RPMI8226 (cell line): ENCODE results near the gene ENDOV.
A peak's percentile ranks its signal among the peaks of the same experiment; 100 is the strongest.

Experiments
- DNase-seq: peaks from one replicate; pipeline ENCODE4 v3.0.0-alpha.2; 2015

Gene ENDOV

DNA sequence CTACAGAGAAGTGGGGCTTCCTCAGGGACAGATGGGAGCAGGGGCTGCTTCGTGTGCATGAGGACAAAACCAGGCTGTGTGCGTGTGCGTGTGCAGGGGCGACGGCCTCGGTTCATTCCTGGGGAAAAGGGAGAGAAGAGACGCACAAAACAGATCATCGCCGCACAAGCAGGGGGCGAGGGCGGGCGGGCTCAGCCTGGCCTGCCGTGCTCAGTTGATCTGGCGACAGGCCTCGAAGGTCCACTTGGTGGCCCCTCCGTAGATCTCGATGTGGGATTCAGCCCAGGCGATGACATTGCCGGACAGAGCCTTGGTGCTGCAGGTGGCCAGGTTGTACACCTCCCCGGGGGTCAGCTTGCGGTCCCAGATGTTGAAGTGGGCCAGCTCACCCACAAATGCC lies 55.6 kb downstream of the ENDOV start:
- no peak for DNase-seq

DNA sequence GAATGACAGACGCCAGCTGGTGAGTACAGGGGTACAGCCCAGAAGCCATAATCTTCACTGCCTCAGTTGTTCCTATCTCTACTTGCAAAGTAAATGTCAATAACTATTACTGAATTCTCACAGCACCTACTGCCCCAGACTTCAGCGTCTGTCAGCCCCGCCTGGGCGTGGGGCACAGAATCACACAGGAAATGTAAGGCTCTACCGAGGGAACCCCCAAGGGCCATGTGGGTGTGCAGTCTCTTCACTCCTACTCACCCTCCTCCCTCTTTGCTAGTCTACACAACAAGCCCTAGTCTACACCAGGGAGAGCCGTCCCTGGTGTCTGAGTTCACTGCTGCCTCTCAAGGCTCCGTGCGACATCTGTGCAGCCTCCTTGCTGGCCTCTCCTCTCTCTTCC lies 57.0 kb downstream of the ENDOV start:
- no peak for DNase-seq

DNA sequence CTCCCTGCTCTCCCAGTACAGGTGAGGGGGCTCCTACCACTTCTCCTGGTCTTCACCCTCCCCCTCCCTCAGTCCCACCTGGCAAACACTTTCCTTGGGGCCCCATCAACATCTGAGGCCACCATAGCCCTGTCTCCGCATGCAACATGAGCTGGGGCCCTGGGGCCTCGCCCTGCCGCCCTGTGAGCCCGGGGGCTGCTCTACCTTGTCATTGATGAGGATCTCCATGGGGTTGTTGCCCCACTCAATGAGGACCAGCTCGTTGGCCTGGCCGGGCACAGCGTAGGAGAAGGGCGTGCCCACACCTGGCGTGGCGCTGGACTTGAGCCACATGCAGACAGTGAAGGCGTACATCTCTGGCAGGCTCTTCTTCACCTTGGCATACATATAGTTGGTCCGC lies 58.0 kb downstream of the ENDOV start:
- no peak for DNase-seq

DNA sequence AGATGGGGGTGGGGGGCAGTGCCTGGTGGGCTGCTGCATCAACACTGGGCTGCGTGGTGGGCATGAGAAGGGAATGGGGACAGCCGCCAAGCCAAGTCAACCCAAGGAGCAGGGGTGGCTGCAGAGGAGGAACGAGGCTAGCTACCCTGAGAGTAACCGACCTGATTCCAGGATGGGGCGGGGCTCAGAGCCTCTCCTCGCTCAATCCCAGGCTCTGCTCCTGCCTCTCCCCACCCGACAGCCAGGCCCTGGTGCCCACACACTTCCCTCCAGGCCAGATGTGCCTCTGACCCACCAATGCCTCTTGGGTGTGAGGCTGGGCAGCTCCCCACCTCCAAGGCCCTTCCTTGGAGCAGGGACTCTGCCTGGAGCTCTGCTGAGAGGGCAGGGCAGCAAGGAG lies 58.7 kb downstream of the ENDOV start:
- DNase-seq, result no peak

DNA sequence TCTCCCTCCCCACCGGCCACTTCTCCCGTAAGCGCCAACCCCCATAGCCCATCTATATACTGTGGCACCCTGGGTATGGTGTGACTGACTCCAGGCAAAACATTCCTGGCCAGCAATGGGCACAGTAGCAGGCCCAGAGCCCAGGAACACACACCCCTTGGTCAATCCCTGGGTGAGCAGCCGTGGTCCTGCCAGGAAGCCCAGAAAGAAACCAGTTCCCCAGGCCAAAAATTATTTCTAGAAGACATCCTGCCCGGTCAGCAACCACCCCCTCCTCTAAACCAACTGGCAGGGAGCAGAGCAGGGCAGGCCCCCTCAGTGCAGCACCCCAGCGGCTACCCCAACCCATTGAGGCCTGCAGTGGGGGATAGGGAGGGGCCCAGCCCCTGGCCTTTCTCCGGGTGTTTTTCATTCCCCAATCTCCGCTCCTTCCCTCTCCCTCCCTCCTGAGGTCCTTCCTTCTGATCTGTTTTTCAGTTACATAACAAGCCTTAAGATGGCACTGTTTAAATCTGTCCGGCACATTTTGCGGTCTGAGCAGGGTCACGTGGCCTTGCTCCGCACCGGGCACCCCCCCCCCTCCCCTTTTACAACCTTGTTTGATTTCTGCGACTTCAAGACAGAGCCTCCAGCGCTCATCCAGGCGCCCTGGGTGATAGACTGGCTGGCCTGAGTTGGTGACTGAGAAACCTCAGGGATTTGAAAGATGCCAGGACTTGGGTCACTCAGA lies 59.4 kb downstream of the ENDOV start:
- peak; percentile 83 for DNase-seq

DNA sequence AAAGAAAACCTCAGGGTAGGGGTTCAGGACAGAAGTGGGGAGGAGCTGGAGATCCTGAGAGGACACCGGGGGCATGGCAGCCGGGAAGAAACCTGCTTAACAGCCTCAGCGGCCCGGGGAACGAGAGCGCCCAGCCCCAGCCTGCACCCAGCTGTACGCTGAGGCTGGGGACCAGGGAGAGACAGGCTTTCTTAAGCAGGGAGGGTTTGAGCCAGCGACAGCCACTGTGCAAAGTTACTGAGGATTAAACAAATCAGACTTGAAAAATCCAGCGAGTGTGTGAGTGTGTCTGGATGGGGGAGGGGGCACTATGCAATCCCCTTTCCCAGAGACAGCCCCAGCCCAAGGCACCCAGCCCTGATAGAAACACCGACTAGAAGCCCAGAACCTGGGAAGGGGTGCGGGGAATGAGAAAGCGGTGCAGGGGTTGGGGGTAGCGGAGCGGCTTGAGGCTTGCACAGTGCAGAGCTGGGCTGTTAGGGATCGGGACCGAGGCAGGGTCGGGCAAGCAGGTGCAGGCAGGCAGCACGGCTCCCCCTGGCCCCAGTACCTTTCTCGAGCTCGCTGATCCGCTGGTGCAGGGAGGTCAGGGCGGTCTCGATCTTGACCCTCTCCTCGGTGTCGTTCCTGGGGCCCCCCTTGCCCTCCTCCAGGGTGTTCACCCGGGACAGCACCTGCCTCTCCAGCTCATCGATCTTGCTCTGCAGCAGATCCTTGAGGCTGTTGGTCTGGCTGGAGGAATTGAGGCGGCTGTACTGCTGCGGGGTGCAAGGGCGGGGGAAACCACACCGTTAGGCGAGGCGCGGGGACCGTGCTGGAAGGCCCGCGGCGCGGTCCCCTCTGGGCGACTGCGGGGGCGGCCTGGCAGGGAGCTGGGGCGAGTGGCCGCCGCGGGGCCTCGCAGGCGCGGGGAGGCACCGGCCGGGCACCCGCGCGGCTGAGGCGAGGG lies 60.3 kb downstream of the ENDOV start:
- DNase-seq, result peak; percentile 38

DNA sequence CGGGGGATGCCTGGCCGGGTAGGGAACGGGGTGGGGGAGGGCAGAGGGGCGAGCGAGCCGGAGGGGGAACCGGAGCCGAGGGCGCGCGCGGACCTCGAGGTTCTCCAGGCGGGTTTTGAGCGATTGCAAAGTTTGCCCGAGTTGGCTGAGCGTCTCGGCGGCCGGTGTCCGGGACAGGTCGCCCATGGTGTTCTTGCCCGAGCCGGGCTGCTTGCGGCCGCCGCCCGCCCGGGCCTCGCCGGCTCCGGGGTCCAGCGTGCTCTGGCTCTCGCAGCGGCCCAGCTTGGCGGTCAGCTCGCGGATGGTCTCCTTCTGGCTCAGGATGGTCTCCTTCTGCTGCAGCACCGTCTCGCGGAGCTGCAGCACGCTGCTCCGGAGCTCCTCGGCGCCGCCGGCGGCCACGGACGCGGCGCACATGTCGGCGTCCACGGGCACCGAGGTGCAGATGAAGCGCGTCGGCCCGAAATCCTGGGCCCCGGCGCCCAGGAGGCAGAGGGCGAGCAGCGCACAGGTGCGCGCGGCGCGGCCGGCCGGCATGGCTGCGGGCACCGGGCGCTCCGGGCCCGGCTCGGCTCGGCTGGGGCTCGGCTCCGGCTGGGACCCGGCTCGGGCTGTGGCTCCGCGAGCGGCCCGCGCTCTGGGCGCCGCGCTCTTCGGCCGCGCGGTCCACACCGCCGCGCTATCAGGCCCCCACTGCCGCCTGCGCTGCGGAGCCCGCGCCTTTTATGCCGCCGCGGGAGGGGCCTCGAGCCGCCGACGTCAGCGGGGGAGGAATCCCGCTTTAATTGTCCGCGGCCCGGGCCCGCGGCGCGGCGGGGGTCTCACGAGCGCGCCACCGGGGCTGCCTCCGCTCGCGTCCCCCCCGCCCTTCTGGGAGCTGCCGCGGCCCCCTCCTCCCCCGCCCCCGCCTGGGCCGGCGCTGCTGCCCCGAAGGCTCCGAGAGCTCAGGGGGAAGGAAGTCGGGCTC lies 61.2 kb downstream of the ENDOV start, which contains the start of gene NPTX1:
Gene NPTX1, minus strand, starts transcription at position 698 of the 967 bp plus-strand sequence. Its CDS starts 161 bp downstream, at position 537.
- DNase-seq, result no peak

DNA sequence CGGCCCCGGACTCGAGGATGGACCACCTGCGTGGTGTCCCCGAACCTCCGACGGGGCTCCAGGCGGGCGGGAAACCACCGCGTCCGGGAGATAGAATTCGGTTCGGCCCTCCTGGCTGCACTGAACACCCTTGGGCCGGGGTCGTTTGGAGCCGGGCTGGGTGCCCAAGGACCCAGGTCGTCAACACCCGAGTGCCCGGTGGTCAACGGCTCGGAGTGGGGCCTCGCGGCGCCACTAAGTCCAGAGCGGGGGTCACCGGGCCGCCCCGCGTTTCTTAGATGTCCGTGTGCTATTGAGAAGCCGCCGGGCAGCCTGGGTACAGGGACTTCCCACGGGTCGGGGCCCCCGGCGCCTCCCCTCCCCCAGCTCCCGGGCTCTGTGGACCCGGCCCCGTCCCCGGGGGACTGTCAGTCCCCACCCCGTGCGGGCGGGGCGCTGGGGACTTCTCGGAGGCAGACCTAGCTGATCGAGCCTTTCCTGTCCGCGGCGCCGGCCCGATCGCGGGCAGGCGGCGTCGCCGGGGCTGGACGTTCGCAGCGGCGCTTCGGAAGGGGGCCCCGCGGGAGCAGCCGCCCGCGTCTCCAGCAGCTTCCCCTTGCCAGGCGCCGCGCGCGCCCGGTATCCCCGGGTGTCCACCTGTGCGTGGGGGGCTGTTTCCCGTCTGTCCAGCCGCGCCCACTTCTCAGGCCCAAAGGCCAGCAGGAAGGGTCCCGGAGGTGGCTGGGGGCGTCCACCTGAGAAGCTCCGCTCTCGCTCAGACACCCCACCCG lies 62.1 kb downstream of the ENDOV start:
- no peak for DNase-seq

DNA sequence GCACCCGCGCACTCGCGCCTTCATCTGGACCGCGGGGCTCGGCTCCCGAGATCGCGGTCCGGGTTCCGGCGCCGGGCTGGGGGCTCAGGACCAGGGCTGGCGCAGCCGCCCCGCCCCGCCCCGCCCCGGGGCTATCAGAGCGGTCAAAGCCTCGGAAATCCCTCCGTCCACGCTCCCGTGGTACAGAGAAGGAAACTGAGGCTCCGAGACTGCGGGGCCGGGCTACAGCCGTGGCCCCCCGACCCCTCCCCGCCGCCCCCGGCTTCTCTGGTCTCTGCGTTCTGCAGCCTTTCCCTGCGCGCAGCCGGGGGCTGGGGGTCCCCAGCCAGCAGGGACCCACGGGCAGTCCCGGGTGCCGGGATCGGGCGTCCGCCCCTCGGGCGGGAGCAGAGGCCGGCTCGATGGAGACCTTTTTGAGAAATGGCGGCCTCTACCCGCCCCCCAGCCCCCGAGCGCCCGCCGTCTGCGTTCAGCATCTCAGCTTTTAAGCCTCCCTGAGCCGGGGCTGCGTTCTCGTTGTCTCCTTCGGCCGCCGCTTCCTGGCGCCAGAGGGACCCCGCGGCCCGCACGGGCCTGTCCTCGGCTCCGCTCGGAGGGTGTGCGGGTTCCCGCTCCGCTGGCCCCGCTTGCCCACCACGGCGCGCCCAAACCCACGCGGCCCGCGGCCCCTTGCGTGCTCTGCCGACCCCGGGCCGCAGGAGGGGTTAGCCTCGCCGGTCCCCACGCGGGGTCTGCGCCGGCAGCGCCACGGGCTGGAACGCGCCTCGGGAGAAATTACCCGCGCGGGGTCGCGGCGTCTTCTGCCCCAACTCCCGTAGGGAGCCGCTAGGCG lies 62.9 kb downstream of the ENDOV start:
- DNase-seq, result no peak

DNA sequence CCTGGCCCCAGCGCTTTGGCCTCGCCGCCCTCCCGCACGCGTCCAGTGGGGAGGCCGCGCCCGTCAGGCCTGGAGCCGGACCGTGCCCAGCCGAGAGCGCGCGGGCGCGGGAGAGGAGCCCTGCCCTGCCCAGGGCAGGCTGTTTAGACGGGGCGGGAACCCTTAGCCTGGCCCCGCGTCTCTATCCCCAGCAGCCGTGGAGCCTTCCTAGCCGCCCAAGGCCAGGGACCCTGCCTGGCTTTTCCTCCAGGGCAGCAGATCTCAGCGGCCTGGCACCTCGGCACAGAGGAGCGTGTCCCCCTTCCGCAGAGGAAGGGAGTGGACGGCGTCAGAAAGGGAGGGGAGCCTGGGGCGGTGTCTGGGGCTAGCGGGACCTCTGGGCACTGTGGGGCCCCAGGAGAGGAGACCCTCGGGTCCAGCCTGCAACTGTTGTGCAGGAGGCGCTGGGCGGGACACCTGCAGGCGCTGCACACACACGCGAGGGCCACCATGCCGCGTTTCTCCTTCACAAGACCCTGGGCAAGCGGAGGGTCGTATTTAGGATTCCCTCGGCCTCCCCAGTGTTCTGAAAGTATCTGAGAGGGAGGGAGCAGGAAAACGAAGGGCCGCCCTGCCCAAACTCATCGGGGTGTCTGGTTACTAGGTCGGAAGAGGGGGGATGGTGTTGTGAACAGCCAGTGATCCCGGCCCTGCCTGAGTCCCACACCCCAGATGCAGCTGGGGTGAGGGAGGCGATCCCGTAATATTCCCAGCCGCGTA lies 63.7 kb downstream of the ENDOV start:
- no peak for DNase-seq

DNA sequence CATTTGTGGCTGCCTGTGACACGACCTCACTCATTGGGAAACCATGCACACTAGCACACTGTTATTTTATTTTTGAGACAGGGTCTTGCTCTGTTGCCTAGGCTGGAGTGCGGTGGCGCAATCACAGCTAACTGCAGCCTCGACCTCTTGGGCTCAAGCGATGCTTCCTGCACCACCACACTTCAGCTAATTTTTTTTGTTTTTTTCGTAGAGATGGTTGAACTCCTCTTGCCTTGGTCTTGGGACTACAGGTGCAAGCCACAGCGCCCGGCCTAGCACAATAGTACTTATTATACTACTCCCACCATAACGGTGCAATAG lies 64.2 kb downstream of the ENDOV start:
- no peak for DNase-seq

DNA sequence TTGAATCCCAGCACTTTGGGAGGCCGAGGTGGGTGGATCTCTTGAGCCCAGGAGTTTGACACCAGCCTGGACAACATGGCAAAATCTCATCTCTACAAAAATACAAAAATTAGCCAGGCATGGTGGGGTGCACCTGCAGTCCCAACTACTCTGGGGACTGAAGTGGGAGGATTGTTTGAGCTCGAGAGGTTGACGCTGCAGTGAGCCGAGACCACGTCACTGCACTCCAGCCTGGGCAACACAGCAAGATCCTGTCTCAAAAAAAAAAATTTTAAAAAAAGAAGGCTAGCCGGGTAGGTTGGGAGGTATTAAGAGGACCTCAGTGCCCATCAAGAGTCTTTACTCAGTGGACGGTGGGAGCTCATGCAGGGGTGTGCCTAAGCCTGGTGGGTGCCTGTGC lies 65.3 kb downstream of the ENDOV start:
- DNase-seq, result no peak

DNA sequence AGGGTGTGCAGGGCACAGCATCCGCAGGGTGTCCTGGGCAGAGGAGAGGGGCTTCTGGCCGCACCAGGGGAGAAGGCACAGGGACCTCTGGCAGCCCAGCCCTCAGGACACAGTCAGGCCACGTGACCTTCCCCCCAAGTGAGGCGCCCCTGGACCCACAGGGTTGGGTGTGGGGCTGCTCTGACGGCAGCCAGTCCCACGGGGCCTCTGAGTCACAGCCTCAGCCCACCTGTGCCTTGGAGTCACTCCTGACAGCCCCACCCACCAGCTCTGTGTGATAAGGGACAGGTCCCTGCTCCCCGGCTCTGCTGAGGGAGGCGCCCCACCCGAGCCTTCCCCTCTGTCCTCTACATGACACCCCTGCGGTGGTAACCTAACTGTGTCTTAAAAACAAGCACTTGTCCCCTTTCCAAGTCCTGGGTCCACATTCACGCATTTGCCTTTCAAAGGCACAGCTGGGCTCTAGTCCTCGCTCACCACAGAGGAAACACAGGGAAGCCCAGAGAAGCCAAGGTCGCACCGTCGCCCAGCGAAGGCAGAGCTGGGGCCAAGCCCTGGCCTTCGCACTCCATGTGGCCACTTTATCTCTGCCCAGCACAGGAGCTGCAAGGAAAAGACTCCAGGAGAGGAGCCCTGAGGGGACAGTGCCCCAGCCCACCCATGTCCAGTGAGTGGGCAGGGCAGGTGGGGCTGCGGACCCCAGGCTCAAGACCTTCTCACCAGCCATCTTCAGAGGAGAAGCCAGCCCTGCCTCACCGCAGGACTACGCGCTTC lies 66.5 kb downstream of the ENDOV start:
- DNase-seq, result no peak

DNA sequence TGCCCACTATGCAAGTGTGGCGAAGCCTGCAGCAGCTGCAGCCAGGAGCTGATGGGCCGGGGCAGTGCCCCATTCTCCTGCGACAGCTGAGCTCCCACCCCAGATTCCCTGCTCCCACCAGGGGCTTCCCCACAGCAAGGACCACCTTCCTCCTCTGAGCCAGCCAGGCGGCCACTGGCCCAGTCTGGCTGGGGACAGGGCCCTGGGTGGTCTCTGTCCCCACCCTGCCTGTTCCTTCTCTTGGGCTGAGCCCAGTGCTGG lies 67.0 kb downstream of the ENDOV start:
- no peak for DNase-seq

DNA sequence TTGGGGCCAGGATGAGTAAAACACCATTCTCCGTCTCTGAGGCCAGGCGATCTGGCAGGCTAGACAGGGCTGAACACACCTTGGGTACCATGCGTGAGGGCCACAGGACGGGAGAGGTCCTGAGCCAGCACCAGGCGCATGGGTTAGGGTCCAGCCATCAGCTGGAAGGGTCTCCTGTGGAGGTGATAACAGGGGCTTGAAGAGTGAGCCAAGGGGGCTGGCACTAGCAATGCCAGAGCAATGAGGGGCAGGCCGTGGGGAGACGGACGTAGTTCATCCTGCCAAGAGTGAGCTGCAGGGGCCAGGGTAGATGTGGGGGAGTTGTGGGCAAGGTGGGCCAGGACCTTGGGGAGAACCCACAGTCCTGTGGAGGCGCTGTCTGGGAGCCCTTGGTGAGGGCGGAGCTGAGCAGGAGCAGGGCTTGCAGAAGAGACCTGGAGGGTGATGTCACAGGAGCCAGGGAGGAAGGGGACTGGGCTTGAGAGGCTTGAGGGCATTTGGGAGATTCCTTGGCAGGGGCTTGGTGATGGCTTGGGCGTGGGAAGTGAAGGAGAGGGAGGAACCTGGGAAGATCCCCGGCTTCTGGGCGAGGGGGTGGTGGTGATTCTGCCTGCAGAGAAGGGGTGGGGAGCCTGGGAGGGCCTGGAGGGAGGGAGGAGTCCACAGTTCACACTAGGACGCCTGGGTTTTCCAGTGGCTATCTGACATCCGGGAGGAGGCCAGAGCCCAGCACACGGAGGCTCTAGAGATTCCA lies 67.8 kb downstream of the ENDOV start:
- no peak for DNase-seq

DNA sequence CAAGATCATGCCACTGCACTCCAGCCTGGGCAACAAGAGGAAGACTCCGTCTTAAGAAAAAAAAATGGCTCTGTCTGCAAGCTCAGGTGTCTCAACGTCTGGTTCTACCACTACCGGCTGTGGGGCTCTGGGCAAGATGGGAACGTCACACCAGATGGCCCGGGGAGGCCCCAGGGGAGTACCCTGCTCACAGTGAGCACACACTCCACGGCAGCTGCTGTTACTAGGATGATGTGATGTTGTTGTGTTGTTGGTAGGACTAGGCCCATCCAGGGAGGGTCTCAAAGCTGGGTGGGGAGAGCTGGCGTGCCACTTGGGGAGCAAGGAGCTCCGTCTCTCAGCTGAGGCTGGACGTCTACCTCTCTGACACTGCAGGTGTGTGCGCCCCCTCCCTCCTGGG lies 70.9 kb downstream of the ENDOV start:
- no peak for DNase-seq

DNA sequence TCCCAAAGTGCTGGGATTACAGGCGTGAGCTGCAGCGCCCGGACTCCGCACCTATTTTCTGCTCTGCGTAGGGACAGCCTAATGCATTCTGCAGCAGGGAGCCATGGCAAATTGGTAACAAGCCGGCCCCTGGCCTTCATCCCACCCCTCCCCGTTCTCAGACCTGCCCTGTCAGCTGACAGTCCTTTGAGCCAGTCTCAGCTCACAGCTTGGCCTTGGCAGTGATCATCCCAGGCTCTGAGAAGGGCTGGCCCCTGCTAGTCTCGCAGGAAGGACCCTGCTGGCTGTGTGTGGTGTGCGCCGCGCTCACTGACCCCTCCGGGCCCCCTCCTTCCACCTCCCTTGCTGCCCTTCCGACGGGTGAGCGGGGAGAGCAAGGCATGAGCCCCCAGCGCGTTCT lies 71.7 kb downstream of the ENDOV start:
- no peak for DNase-seq

DNA sequence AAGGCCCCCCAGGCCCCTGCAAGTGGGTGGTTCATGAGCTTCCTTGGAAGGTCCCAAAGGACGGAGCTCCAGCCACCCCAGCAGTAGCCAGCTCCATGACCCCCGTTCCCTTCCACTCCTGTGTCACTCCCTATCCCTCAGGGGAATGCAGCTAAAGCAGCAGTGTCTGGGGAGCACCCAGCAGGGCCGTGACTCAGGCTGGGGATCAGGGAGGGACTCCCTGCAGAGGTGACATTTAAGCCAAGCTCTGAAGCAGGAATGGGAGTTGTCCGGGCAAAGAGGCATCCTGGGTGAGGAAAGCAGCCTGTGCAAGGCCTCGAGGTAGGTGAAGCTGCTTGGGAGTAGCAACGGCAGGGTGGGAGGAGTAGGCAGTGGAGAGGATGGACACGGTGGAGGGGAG lies 72.5 kb downstream of the ENDOV start:
- DNase-seq, result no peak
